A549 (cell line): Measurements from ENCODE around the gene QPRT.

ENCODE experiments used
- HDAC2 ChIP-seq: fragments of 200-600 bp; sonication (generic); IDR thresholded peaks from 2 replicates; pipeline ENCODE4 v1.6.1; 2016
- POLR2A ChIP-seq: IDR thresholded peaks from 2 replicates; pipeline ENCODE4 v1.6.1; 2012; ENCODE audit warnings: mild to moderate bottlenecking, low read length
- RFX5 ChIP-seq: fragments of 450-650 bp; IDR thresholded peaks from 2 replicates; pipeline ENCODE4 v1.7.1; 2014; ENCODE audit warnings: antibody characterized with exemption, mild to moderate bottlenecking, moderate library complexity
- SMC3 ChIP-seq: fragments of >200 bp; sonication (Bioruptor Twin); formaldehyde crosslinking; IDR thresholded peaks from 3 replicates; pipeline ENCODE4 v1.6.1; 2018; ENCODE audit warnings: inconsistent platforms
- SREBF2 ChIP-seq: fragments of 450-650 bp; IDR thresholded peaks from 2 replicates; pipeline ENCODE4 v1.6.1; 2014; ENCODE audit warnings: mild to moderate bottlenecking, moderate library complexity
- TP53 ChIP-seq: fragments of 250-450 bp; sonication (Bioruptor Pico); IDR thresholded peaks from 2 replicates; pipeline ENCODE4 v1.5.0; 2021; ENCODE audit warnings: mild to moderate bottlenecking, moderate library complexity
- TF ChIP-seq, protein P1 (sequence below): fragments of >200 bp; sonication (Bioruptor Twin); formaldehyde crosslinking; IDR thresholded peaks from 3 replicates; pipeline ENCODE4 v1.5.1; 2016
- TF ChIP-seq, protein P2 (sequence below): IDR thresholded peaks from 2 replicates; pipeline ENCODE4 v1.6.1; 2012
- TF ChIP-seq, protein P3 (sequence below): fragments of 450-650 bp; IDR thresholded peaks from 2 replicates; pipeline ENCODE4 v1.6.1; 2014; ENCODE audit warnings: antibody characterized with exemption
- TF ChIP-seq, protein P4 (sequence below): fragments of 150-350 bp; IDR thresholded peaks from 2 replicates; pipeline ENCODE4 v1.6.1; 2014; ENCODE audit warnings: low read depth, mild to moderate bottlenecking, low read length

DNA sequence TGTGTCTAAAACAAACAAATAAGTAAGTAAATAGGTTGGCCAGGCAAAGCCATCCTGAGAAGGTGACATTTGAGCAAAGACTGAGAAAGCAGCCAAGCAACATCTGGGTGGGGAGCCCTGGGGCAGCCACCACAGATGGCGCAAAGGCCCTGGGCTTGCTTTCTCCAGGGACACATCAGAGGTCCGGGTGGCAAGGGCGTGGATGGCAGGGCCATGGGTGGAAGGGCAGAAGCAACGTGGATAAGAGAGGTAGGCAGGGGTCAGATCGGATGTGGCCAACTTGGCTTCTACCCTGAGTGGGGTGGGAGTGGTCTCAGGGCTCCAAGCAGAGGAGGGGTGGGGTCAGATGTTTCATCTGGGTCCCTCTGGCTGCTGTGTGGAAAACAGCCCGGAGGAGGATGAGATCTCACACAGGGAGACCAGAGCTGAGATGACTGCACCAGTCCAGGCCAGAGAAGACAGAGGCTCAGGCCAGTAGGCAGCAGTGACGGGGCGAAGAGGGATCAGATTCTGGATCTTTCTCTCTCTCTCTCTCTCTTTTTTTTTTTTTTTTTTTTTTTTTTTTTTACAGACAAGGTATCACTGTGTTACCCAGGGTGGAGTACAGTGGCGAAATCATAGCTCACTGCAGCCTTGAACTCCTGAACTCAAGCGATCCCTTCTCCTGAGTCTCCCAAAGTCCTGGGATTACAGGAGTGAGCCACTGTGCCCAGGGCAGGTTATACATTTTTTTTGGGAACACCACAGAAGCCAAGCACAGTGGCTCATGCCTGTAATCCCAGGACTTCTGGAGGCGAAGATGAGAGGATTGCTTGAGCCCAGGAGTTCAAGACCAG lies 22.1 kb upstream of the QPRT start:
- TF ChIP-seq, protein P1, sequence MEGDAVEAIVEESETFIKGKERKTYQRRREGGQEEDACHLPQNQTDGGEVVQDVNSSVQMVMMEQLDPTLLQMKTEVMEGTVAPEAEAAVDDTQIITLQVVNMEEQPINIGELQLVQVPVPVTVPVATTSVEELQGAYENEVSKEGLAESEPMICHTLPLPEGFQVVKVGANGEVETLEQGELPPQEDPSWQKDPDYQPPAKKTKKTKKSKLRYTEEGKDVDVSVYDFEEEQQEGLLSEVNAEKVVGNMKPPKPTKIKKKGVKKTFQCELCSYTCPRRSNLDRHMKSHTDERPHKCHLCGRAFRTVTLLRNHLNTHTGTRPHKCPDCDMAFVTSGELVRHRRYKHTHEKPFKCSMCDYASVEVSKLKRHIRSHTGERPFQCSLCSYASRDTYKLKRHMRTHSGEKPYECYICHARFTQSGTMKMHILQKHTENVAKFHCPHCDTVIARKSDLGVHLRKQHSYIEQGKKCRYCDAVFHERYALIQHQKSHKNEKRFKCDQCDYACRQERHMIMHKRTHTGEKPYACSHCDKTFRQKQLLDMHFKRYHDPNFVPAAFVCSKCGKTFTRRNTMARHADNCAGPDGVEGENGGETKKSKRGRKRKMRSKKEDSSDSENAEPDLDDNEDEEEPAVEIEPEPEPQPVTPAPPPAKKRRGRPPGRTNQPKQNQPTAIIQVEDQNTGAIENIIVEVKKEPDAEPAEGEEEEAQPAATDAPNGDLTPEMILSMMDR, result no peak
- TF ChIP-seq RFX5 (no peak), SREBF2 (no peak), POLR2A (no peak), TP53 (CRISPR knock-in tag) (no peak), SMC3 (no peak), HDAC2 (no peak)
- TF ChIP-seq, protein P2, sequence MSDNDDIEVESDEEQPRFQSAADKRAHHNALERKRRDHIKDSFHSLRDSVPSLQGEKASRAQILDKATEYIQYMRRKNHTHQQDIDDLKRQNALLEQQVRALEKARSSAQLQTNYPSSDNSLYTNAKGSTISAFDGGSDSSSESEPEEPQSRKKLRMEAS, result no peak
- TF ChIP-seq, protein P3, sequence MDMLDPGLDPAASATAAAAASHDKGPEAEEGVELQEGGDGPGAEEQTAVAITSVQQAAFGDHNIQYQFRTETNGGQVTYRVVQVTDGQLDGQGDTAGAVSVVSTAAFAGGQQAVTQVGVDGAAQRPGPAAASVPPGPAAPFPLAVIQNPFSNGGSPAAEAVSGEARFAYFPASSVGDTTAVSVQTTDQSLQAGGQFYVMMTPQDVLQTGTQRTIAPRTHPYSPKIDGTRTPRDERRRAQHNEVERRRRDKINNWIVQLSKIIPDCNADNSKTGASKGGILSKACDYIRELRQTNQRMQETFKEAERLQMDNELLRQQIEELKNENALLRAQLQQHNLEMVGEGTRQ, result no peak
- TF ChIP-seq, protein P4, sequence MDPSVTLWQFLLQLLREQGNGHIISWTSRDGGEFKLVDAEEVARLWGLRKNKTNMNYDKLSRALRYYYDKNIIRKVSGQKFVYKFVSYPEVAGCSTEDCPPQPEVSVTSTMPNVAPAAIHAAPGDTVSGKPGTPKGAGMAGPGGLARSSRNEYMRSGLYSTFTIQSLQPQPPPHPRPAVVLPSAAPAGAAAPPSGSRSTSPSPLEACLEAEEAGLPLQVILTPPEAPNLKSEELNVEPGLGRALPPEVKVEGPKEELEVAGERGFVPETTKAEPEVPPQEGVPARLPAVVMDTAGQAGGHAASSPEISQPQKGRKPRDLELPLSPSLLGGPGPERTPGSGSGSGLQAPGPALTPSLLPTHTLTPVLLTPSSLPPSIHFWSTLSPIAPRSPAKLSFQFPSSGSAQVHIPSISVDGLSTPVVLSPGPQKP, result no peak
